ENCODE measurements around the gene MSI2. TPM values are rescaled to one million over a fixed set of nuclear protein-coding genes. Genes with fewer than 3 reads are reported as not detected.

Gene MSI2
- total RNA-seq, 2 experiments from 2014 or later: 59.6 to 61.7 TPM

- Mint-ChIP-seq H3K9me3 (no peaks in the 10 kb centered on the region), H3K27me3 (peaks cover 8% of the 10 kb centered on the region), H3K4me1 (ENCODE audit: low read depth) (no peaks in the 10 kb centered on the region), H3K36me3 (ENCODE audit: low read depth) (no peaks in the 10 kb centered on the region), H3K4me3 (no peak overlapping the region), H3K27ac (no peak overlapping the region)
- DNase-seq (no peak), ATAC-seq (no peak)
- intact Hi-C loops (cut with micrococcal nuclease): no loop called here
- CTCF ChIA-PET: interaction anchor here (1.1 kb wide), 1 partner anchor 67 kb away, joined by 3 read pairs; no protein-coding TSS in a partner anchor
- TF ChIP-seq CTCF (IDR thresholded peaks at IDR 0.05): no peak
- POLR2A ChIA-PET: no interaction called here
These were observed 459.7 kb downstream of the MSI2 start for GRCh38 chr17:57715981-57716380.

GRCh38 chr17:57718878-57719277, 462.6 kb downstream of the MSI2 start:
- ChIA-PET POLR2A (no interaction called here), CTCF (interaction anchor here (1.2 kb wide), 1 partner anchor 65 kb away, joined by 3 read pairs; no protein-coding TSS in a partner anchor)
- ATAC-seq (no peak), DNase-seq (no peak)
- Mint-ChIP-seq H3K4me3 (no peak overlapping the region), H3K27me3 (peaks cover 8% of the 10 kb centered on the region), H3K9me3 (no peaks in the 10 kb centered on the region), H3K27ac (no peak overlapping the region), H3K4me1 (ENCODE audit: low read depth) (no peaks in the 10 kb centered on the region), H3K36me3 (ENCODE audit: low read depth) (no peaks in the 10 kb centered on the region)
- intact Hi-C loops (cut with micrococcal nuclease): no loop called here
- TF ChIP-seq CTCF (IDR thresholded peaks at IDR 0.05): no peak

GRCh38 chr17:57720386-57721035, 464.2 kb downstream of the MSI2 start:
- no peak overlapping the region for H3K27ac Mint-ChIP-seq
- peaks cover 6% of the 10 kb centered on the region for H3K27me3 Mint-ChIP-seq
- intact Hi-C loops (cut with micrococcal nuclease): no loop called here
- no peak for TF ChIP-seq CTCF (IDR thresholded peaks at IDR 0.05)
- ChIA-PET POLR2A (no interaction called here), CTCF (interaction anchor here (0.6 kb wide), 1 partner anchor 310 kb away, joined by 3 read pairs; no protein-coding TSS in a partner anchor)
- H3K4me1 Mint-ChIP-seq (ENCODE audit: low read depth): no peaks in the 10 kb centered on the region
- ATAC-seq (no peak), DNase-seq (no peak)
- no peaks in the 10 kb centered on the region for H3K9me3 Mint-ChIP-seq
- no peak overlapping the region for H3K4me3 Mint-ChIP-seq
- no peaks in the 10 kb centered on the region for H3K36me3 Mint-ChIP-seq (ENCODE audit: low read depth)

GRCh38 chr17:57721967-57722703, 465.8 kb downstream of the MSI2 start:
- H3K4me1 Mint-ChIP-seq (ENCODE audit: low read depth): no peaks in the 10 kb centered on the region
- no peaks in the 10 kb centered on the region for H3K27me3 Mint-ChIP-seq
- no peak for DNase-seq
- H3K27ac Mint-ChIP-seq: no peak overlapping the region
- H3K4me3 Mint-ChIP-seq: no peak overlapping the region
- ATAC-seq: no peak
- ChIA-PET CTCF (interaction anchor here (1.0 kb wide), 1 partner anchor 61 kb away, joined by 4 read pairs; no protein-coding TSS in a partner anchor), POLR2A (no interaction called here)
- intact Hi-C loops (cut with micrococcal nuclease): no loop called here
- no peak for TF ChIP-seq CTCF (IDR thresholded peaks at IDR 0.05)
- no peaks in the 10 kb centered on the region for H3K9me3 Mint-ChIP-seq
- no peaks in the 10 kb centered on the region for H3K36me3 Mint-ChIP-seq (ENCODE audit: low read depth)

GRCh38 chr17:57722704-57723043, 466.4 kb downstream of the MSI2 start:
- CTCF ChIA-PET: no interaction called here
- Mint-ChIP-seq H3K27me3 (no peaks in the 10 kb centered on the region), H3K36me3 (ENCODE audit: low read depth) (no peaks in the 10 kb centered on the region), H3K4me3 (no peak overlapping the region), H3K9me3 (no peaks in the 10 kb centered on the region), H3K4me1 (ENCODE audit: low read depth) (no peaks in the 10 kb centered on the region), H3K27ac (no peak overlapping the region)
- no peak for TF ChIP-seq CTCF (IDR thresholded peaks at IDR 0.05)
- POLR2A ChIA-PET: no interaction called here
- ATAC-seq: no peak
- no peak for DNase-seq
- intact Hi-C loops (cut with micrococcal nuclease): no loop called here

All from activated CD8-positive, alpha-beta T cell treated with anti-CD3 and anti-CD28 coated beads for 36 hours (primary cell).